Skeletal muscle tissue (tissue), 4 donors: ENCODE measurements around the gene TMEM196. TPM values are rescaled to one million over a fixed set of nuclear protein-coding genes. Genes with fewer than 3 reads are reported as not detected.

Experiments
- H3K27ac ChIP-seq: one replicate; pipeline ENCODE4 v1.7.0; 2013; ENCODE audit warnings: mild to moderate bottlenecking, low read depth, low read length, inconsistent platforms
- H3K27me3 ChIP-seq, 3 donors: one replicate each; pipeline ENCODE4 v1.7.0; 2013; ENCODE audit warnings: low read length in 3 of 3; ENCODE audit not compliant: control insufficient read depth in 3 of 3, insufficient read depth in 3 of 3
- H3K36me3 ChIP-seq, 3 donors: one replicate each; pipeline ENCODE4 v1.7.0; 2013; ENCODE audit warnings: low read length in 3 of 3; ENCODE audit not compliant: control insufficient read depth in 3 of 3, insufficient read depth in 3 of 3
- H3K4me1 ChIP-seq, 3 donors: one replicate each; pipeline ENCODE4 v1.7.0; 2013; ENCODE audit warnings: low read length in 3 of 3, mild to moderate bottlenecking in 3 of 3; ENCODE audit not compliant: control insufficient read depth in 3 of 3, insufficient read depth in 3 of 3
- H3K4me3 ChIP-seq, 3 donors: one replicate each; pipeline ENCODE4 v1.7.0; 2013; ENCODE audit warnings: low read length in 3 of 3
- H3K9ac ChIP-seq, 3 donors: one replicate each; pipeline ENCODE4 v1.7.0; 2013; ENCODE audit warnings: low read length in 3 of 3, mild to moderate bottlenecking in 3 of 3, moderate library complexity in 2 of 3, low read depth in 1 of 3
- H3K9me3 ChIP-seq, 3 donors: one replicate each; pipeline ENCODE4 v1.7.0; 2013; ENCODE audit warnings: low read length in 3 of 3; ENCODE audit not compliant: control insufficient read depth in 3 of 3
- total RNA-seq: library from RNA; depleted of rRNA; stranded (reverse); fragments of >200 nt; gene quantifications from one replicate; pipeline ENCODE4 v1.2.3, GENCODE V29; 2014
- donor health status: Osteomylitis.

Gene TMEM196
- total RNA-seq, 1 donor from 2014 or later: 0.52 TPM

- Histone ChIP-seq H3K36me3 (no peaks in the 10 kb centered on the region), H3K27me3 (no peaks in the 10 kb centered on the region), H3K9me3 (no peaks in the 10 kb centered on the region), H3K4me3 (peak overlapping the region; percentile 97 to 99 (median 99)), H3K9ac (peak overlapping the region; percentile 73 to 94 (median 92)), H3K4me1 (peaks cover 7 to 27% (median 18%) of the 10 kb centered on the region in 3 donors), H3K27ac (peak overlapping the region; percentile 38)
Observed at GRCh38 chr7:19709249-19709578, 64.2 kb downstream of the TMEM196 start.

- Histone ChIP-seq H3K4me3 (peak within 1 kb of the TSS; percentile 97 to 99 (median 99)), H3K9me3 (no peaks in the 10 kb centered on the region), H3K27ac (peak within 1 kb of the TSS; percentile 53), H3K9ac (peak within 1 kb of the TSS; percentile 91 to 94 (median 92)), H3K36me3 (no peaks in the 10 kb centered on the region), H3K4me1 (peaks cover 7 to 27% (median 18%) of the 10 kb centered on the region in 3 donors), H3K27me3 (no peaks in the 10 kb centered on the region)
Observed at GRCh38 chr7:19708397-19709248, 64.8 kb downstream of the TMEM196 start, which contains the start of gene POLR1F. Gene POLR1F, minus strand, starts transcription at chr7:19709037. Its CDS starts 21 bp downstream, at chr7:19709016.

DNA sequence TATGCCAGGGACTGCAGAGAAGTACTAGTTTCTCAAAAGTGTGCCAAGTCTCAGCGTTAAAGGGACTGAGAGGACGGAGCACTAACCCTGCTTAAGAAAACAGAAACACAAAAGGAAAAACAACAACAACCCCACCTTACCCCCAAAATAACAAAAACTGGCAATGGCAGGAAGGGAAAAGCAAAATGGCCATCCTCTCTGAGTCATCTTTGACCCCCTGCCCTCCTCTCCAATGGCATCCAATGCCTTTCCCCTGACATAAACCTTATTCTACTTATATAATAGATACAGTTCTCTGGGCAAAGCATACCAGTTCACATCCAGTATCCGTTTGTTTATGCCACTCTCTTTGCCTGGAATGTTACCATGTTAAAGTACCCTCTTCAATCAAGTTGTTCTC lies 66.2 kb downstream of the TMEM196 start:
- no peaks in the 10 kb centered on the region for H3K27me3 ChIP-seq
- peak overlapping the region; percentile 29 to 99 (median 97) for H3K4me3 ChIP-seq
- H3K9ac ChIP-seq: peak overlapping the region in 1 of 3 donors; percentile 94
- no peaks in the 10 kb centered on the region for H3K36me3 ChIP-seq
- peaks cover 7 to 27% (median 18%) of the 10 kb centered on the region in 3 donors for H3K4me1 ChIP-seq
- H3K27ac ChIP-seq: no peak overlapping the region
- H3K9me3 ChIP-seq: no peaks in the 10 kb centered on the region

DNA sequence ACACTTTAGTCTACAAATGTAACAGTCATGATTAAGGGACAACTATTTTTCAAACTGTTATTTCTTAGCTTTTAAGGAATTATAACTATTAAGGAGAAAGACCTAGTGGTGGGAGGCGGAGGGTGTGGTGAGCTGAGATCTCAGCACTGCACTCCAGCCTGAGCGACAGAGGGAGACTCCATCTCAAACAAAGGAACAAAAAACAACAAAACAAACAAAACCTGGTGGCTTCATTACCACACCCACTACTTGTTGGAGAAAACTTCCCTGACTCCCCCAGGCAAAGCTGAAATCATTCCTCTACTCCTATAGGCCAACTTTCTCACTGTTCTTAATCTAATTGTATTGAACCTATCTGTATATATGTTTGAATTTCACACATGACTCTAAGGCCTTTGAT lies 67.8 kb downstream of the TMEM196 start:
- Histone ChIP-seq H3K9me3 (no peaks in the 10 kb centered on the region), H3K4me3 (no peak overlapping the region), H3K36me3 (peaks cover 0 to 2% (median 0%) of the 10 kb centered on the region in 3 donors), H3K4me1 (peaks cover 7 to 27% (median 18%) of the 10 kb centered on the region in 3 donors), H3K27ac (no peak overlapping the region), H3K27me3 (no peaks in the 10 kb centered on the region), H3K9ac (no peak overlapping the region)

DNA sequence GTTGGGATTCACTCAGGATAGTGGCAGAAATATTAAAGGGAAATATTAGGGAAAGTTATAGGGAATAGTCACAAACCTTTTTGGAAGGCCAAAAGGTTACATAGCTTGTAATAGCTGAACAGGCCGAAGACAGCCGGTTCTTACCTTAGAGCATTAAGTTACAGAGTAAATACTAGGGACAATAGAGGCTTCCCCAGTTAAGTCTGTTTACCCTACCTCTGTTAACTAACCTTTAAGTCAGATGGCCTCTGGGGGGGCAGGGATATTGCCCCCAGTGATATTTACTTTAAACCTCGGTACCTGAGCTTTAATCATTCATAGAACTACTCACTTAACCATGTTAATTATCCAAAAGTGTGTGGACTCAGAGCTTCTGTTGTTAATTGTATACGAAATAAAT lies 71.9 kb downstream of the TMEM196 start:
- Histone ChIP-seq H3K36me3 (peaks cover 2 to 13% (median 3%) of the 10 kb centered on the region in 3 donors), H3K4me3 (no peak overlapping the region), H3K9me3 (no peaks in the 10 kb centered on the region), H3K9ac (no peak overlapping the region), H3K27ac (no peak overlapping the region), H3K4me1 (no peaks in the 10 kb centered on the region), H3K27me3 (no peaks in the 10 kb centered on the region)

GRCh38 chr7:19700936-19701335 lies 72.5 kb downstream of the TMEM196 start:
- Histone ChIP-seq H3K9ac (no peak overlapping the region), H3K9me3 (no peaks in the 10 kb centered on the region), H3K27me3 (no peaks in the 10 kb centered on the region), H3K36me3 (peaks cover 2 to 16% (median 3%) of the 10 kb centered on the region in 3 donors), H3K4me1 (no peaks in the 10 kb centered on the region), H3K4me3 (no peak overlapping the region), H3K27ac (no peak overlapping the region)

- H3K9ac ChIP-seq: no peak overlapping the region
- peaks cover 2 to 17% (median 3%) of the 10 kb centered on the region in 3 donors for H3K36me3 ChIP-seq
- no peak overlapping the region for H3K27ac ChIP-seq
- no peaks in the 10 kb centered on the region for H3K27me3 ChIP-seq
- no peaks in the 10 kb centered on the region for H3K4me1 ChIP-seq
- no peak overlapping the region for H3K4me3 ChIP-seq
- H3K9me3 ChIP-seq: no peaks in the 10 kb centered on the region
Observed at GRCh38 chr7:19698331-19698730, 75.1 kb downstream of the TMEM196 start.

GRCh38 chr7:19696926-19697325 lies 76.5 kb downstream of the TMEM196 start:
- H3K9me3 ChIP-seq: no peaks in the 10 kb centered on the region
- H3K9ac ChIP-seq: no peak overlapping the region
- H3K36me3 ChIP-seq: peaks cover 2 to 17% (median 3%) of the 10 kb centered on the region in 3 donors
- no peak overlapping the region for H3K4me3 ChIP-seq
- no peak overlapping the region for H3K27ac ChIP-seq
- no peaks in the 10 kb centered on the region for H3K4me1 ChIP-seq
- no peaks in the 10 kb centered on the region for H3K27me3 ChIP-seq

- H3K9ac ChIP-seq: no peak overlapping the region
- H3K9me3 ChIP-seq: no peaks in the 10 kb centered on the region
- peaks cover 0 to 9% (median 0%) of the 10 kb centered on the region in 3 donors for H3K36me3 ChIP-seq
- H3K27me3 ChIP-seq: no peaks in the 10 kb centered on the region
- H3K4me1 ChIP-seq: no peaks in the 10 kb centered on the region
- no peak overlapping the region for H3K27ac ChIP-seq
- no peak overlapping the region for H3K4me3 ChIP-seq
Observed at GRCh38 chr7:19692111-19692828, 81.1 kb downstream of the TMEM196 start.

- no peaks in the 10 kb centered on the region for H3K4me1 ChIP-seq
- H3K27ac ChIP-seq: no peak overlapping the region
- H3K36me3 ChIP-seq: no peaks in the 10 kb centered on the region
- no peak overlapping the region for H3K9ac ChIP-seq
- H3K4me3 ChIP-seq: no peak overlapping the region
- H3K27me3 ChIP-seq: no peaks in the 10 kb centered on the region
- H3K9me3 ChIP-seq: no peaks in the 10 kb centered on the region
Observed at GRCh38 chr7:19690736-19691135, 82.7 kb downstream of the TMEM196 start.
